Stimulated activated CD4-positive, alpha-beta T cell treated with anti-CD3 and anti-CD28 coated beads, Interleukin-4, amount 100 ng/mL, for 48 hours (primary cell): Measurements from ENCODE around the gene DCHS2.

ENCODE experiments used
- DNase-seq, 2 donors: peaks; one replicate each; pipeline ENCODE4 v3.0.0-alpha.2; 2020; ENCODE audit warnings: low read depth in 2 of 2

DCHS2 gene

GRCh38 chr4:154450966-154451365 lies 40.6 kb downstream of the DCHS2 start:
- DNase-seq = no peak

- no peak for DNase-seq
These were observed 46.6 kb downstream of the DCHS2 start for GRCh38 chr4:154444958-154445357.

GRCh38 chr4:154441982-154442381 lies 49.6 kb downstream of the DCHS2 start:
- DNase-seq = no peak

GRCh38 chr4:154441124-154441523 lies 50.5 kb downstream of the DCHS2 start:
- no peak for DNase-seq

GRCh38 chr4:154439224-154439623 lies 52.4 kb downstream of the DCHS2 start:
- no peak for DNase-seq

GRCh38 chr4:154435895-154436294 lies 55.7 kb downstream of the DCHS2 start:
- no peak for DNase-seq

- no peak for DNase-seq
These were observed 58.1 kb downstream of the DCHS2 start for GRCh38 chr4:154433543-154433942.

- no peak for DNase-seq
These were observed 62.4 kb downstream of the DCHS2 start for GRCh38 chr4:154429176-154429575.

- DNase-seq = no peak
These were observed 64.5 kb downstream of the DCHS2 start for GRCh38 chr4:154427149-154427548.

GRCh38 chr4:154425514-154425913 lies 66.1 kb downstream of the DCHS2 start:
- no peak for DNase-seq

GRCh38 chr4:154424810-154425484 lies 66.7 kb downstream of the DCHS2 start:
- DNase-seq = no peak

- no peak for DNase-seq
These were observed 69.4 kb downstream of the DCHS2 start for GRCh38 chr4:154422152-154422551.

- no peak for DNase-seq
These were observed 70.0 kb downstream of the DCHS2 start for GRCh38 chr4:154421618-154422017.

- no peak for DNase-seq
These were observed 74.3 kb downstream of the DCHS2 start for GRCh38 chr4:154417373-154417673.

GRCh38 chr4:154416190-154416547 lies 75.4 kb downstream of the DCHS2 start:
- no peak for DNase-seq

- DNase-seq = no peak
These were observed 76.3 kb downstream of the DCHS2 start for GRCh38 chr4:154415313-154415712.

GRCh38 chr4:154414796-154415195 lies 76.8 kb downstream of the DCHS2 start:
- no peak for DNase-seq

GRCh38 chr4:154414371-154414770 lies 77.2 kb downstream of the DCHS2 start:
- DNase-seq = no peak

GRCh38 chr4:154407443-154407842 lies 84.2 kb downstream of the DCHS2 start:
- DNase-seq = no peak

GRCh38 chr4:154406018-154406795 lies 85.4 kb downstream of the DCHS2 start:
- DNase-seq = no peak

- no peak for DNase-seq
These were observed 92.2 kb downstream of the DCHS2 start for GRCh38 chr4:154399259-154399974.

GRCh38 chr4:154390324-154390723 lies 101.3 kb downstream of the DCHS2 start:
- no peak for DNase-seq

GRCh38 chr4:154389148-154389547 lies 102.5 kb downstream of the DCHS2 start:
- no peak for DNase-seq
